Suprapubic skin (tissue), 3 donors: ENCODE measurements around the gene PCDH1.
A peak's percentile ranks its signal among the peaks of the same experiment; 100 is the strongest.

Source experiments
- POLR2AphosphoS5 ChIP-seq, 3 donors: sonication (generic); formaldehyde crosslinking; IDR thresholded peaks; one replicate each; pipeline ENCODE4 v1.6.1; 2017; ENCODE audit warnings: antibody characterized with exemption in 3 of 3
- TF ChIP-seq, protein P1 (sequence below), 2 donors: fragments of 200-600 bp in 1 of 2; fragments of 450-650 bp in 1 of 2; sonication (generic) in 1 of 2; IDR thresholded peaks; one replicate each; pipeline ENCODE4 v1.5.1; 2016 to 2019; ENCODE audit warnings: antibody characterized with exemption in 2 of 2, mild to moderate bottlenecking in 1 of 2, moderate library complexity in 1 of 2

DNA sequence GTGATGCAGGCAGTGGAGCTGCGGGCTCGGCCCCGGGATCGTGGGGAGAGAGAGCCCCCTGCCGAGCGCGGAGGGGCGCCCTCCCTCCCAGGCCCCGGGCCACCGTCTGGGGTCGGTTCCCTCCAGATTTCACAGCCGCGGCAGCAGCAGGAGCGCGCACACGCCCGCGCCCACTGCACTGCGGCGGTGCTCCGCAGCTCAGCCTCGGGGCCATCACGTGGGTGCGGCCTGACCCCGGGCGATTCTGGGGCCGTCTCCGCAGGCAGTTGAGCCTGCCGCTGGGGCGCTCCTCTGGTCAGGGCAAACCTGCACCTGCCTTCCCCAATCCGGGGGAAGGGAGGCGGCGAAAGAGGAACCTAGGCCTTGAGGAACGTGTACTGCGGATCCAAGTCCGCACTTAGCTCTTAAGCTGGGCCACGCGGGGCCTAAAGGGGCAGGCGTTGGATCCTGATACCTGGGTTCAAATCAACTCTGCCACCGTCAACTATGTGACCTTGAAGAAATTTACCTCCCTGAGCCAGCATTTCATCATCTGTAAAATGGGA lies 36.1 kb upstream of the PCDH1 start:
- TF ChIP-seq, protein P1, sequence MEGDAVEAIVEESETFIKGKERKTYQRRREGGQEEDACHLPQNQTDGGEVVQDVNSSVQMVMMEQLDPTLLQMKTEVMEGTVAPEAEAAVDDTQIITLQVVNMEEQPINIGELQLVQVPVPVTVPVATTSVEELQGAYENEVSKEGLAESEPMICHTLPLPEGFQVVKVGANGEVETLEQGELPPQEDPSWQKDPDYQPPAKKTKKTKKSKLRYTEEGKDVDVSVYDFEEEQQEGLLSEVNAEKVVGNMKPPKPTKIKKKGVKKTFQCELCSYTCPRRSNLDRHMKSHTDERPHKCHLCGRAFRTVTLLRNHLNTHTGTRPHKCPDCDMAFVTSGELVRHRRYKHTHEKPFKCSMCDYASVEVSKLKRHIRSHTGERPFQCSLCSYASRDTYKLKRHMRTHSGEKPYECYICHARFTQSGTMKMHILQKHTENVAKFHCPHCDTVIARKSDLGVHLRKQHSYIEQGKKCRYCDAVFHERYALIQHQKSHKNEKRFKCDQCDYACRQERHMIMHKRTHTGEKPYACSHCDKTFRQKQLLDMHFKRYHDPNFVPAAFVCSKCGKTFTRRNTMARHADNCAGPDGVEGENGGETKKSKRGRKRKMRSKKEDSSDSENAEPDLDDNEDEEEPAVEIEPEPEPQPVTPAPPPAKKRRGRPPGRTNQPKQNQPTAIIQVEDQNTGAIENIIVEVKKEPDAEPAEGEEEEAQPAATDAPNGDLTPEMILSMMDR (IDR thresholded peaks at IDR 0.05): peak; percentile 9 to 14
- TF ChIP-seq POLR2AphosphoS5 (IDR thresholded peaks at IDR 0.05): no peak
